Muscle of leg (tissue), 11 donors: ENCODE results near the gene DIS3L2. TPM values are rescaled to one million over a fixed set of nuclear protein-coding genes. Genes with fewer than 3 reads are reported as not detected.

ENCODE experiments used
- DNase-seq: peaks from one replicate; pipeline ENCODE4 v3.0.0; 2013
- H3K27ac ChIP-seq: one replicate; pipeline ENCODE4 v1.5.1; 2013; ENCODE audit warnings: mild to moderate bottlenecking, low read length, control low read depth
- H3K27me3 ChIP-seq: one replicate; pipeline ENCODE4 v1.6.1; 2013; ENCODE audit warnings: low read length; ENCODE audit not compliant: control insufficient read depth, insufficient read depth
- H3K36me3 ChIP-seq: one replicate; pipeline ENCODE4 v1.6.1; 2013; ENCODE audit warnings: low read length; ENCODE audit not compliant: control insufficient read depth, insufficient read depth
- H3K4me1 ChIP-seq: one replicate; pipeline ENCODE4 v1.6.1; 2013; ENCODE audit warnings: low read length; ENCODE audit not compliant: control insufficient read depth, insufficient read depth
- H3K4me3 ChIP-seq: one replicate; pipeline ENCODE4 v1.5.1; 2013; ENCODE audit warnings: low read length, control low read depth
- H3K9me3 ChIP-seq: replicated peaks from 2 replicates; pipeline ENCODE4 v1.6.1; 2013; ENCODE audit warnings: low read depth, low read length; ENCODE audit not compliant: control insufficient read depth
- WGBS: methylation state at CpG from one replicate; pipeline ENCODE4 v1.1.5; 2013; ENCODE audit warnings: missing lambda C conversion rate; ENCODE audit not compliant: insufficient coverage; 5-methylcytosine and 5-hydroxymethylcytosine counted together
- polyA plus RNA-seq, 8 donors: library from polyadenylated mRNA; unstranded; fragments of 120-200 nt; gene quantifications; one replicate each; pipeline versions ENCODE4 v1.2.1 to v1.2.3, GENCODE V29; 2013; ENCODE audit warnings: inconsistent platforms in 1 of 8, low replicate concordance in 1 of 8; ENCODE audit not compliant: insufficient read length in 8 of 8, insufficient read depth in 1 of 8
- total RNA-seq: library from RNA; stranded (reverse); fragments of 120-200 nt; gene quantifications from one replicate; pipeline ENCODE4 v1.2.4, GENCODE V29; 2013

Gene DIS3L2
- total and polyA plus RNA-seq, 9 donors = 19.3 to 29.8 (median 24.3) TPM

- no CpG with 5 or more reads among the region's 2 CpGs for WGBS
Measured at GRCh38 chr2:232245111-232245510, 283.6 kb downstream of the DIS3L2 start.

GRCh38 chr2:232246245-232246644 lies 284.7 kb downstream of the DIS3L2 start:
- no peak for DNase-seq
- 100% methylated on average over 2 of the region's 3 CpGs for WGBS
- no peaks in the 10 kb centered on the region for H3K4me1 ChIP-seq
- no peak overlapping the region for H3K4me3 ChIP-seq
- H3K27me3 ChIP-seq = no peaks in the 10 kb centered on the region
- no peaks in the 10 kb centered on the region for H3K9me3 ChIP-seq
- no peak overlapping the region for H3K27ac ChIP-seq
- H3K36me3 ChIP-seq = peaks cover 13% of the 10 kb centered on the region

More at GRCh38 chr2:232245111-232245510, 283.6 kb downstream of the DIS3L2 start:
- Histone ChIP-seq H3K27ac (no peak overlapping the region), H3K4me1 (no peaks in the 10 kb centered on the region), H3K4me3 (no peak overlapping the region), H3K36me3 (peaks cover 9% of the 10 kb centered on the region), H3K9me3 (no peaks in the 10 kb centered on the region), H3K27me3 (no peaks in the 10 kb centered on the region)
- no peak for DNase-seq

- 83% methylated on average over 2 of the region's 3 CpGs for WGBS
- Histone ChIP-seq H3K4me3 (no peak overlapping the region), H3K27ac (no peak overlapping the region), H3K4me1 (no peaks in the 10 kb centered on the region), H3K9me3 (no peaks in the 10 kb centered on the region), H3K27me3 (no peaks in the 10 kb centered on the region), H3K36me3 (peaks cover 15% of the 10 kb centered on the region)
- DNase-seq = no peak
Measured at GRCh38 chr2:232249096-232249495, 287.6 kb downstream of the DIS3L2 start.

- 20% methylated on average over 1 of the region's 5 CpGs for WGBS
- no peak for DNase-seq
- Histone ChIP-seq H3K4me3 (no peak overlapping the region), H3K4me1 (no peaks in the 10 kb centered on the region), H3K27ac (no peak overlapping the region), H3K27me3 (no peaks in the 10 kb centered on the region), H3K36me3 (peaks cover 18% of the 10 kb centered on the region), H3K9me3 (no peaks in the 10 kb centered on the region)
Measured at GRCh38 chr2:232250246-232251175, 289.0 kb downstream of the DIS3L2 start.

- peaks cover 12% of the 10 kb centered on the region for H3K36me3 ChIP-seq
- 95% methylated on average over 5 of the region's 5 CpGs for WGBS
- no peak for DNase-seq
Measured at GRCh38 chr2:232255033-232255432, 293.5 kb downstream of the DIS3L2 start.

GRCh38 chr2:232260075-232260474 lies 298.6 kb downstream of the DIS3L2 start:
- Histone ChIP-seq H3K9me3 (no peaks in the 10 kb centered on the region), H3K4me3 (no peak overlapping the region), H3K36me3 (peaks cover 33% of the 10 kb centered on the region), H3K4me1 (peaks cover 18% of the 10 kb centered on the region), H3K27me3 (no peaks in the 10 kb centered on the region), H3K27ac (no peak overlapping the region)
- 16% methylated on average over 3 of the region's 3 CpGs for WGBS
- peak; percentile 75 for DNase-seq

More at GRCh38 chr2:232255033-232255432, 293.5 kb downstream of the DIS3L2 start:
- Histone ChIP-seq H3K9me3 (no peaks in the 10 kb centered on the region), H3K4me1 (peaks cover 12% of the 10 kb centered on the region), H3K27me3 (no peaks in the 10 kb centered on the region), H3K4me3 (no peak overlapping the region), H3K27ac (no peak overlapping the region)

GRCh38 chr2:232261776-232262175 lies 300.3 kb downstream of the DIS3L2 start:
- Histone ChIP-seq H3K4me1 (peaks cover 18% of the 10 kb centered on the region), H3K4me3 (no peak overlapping the region), H3K9me3 (no peaks in the 10 kb centered on the region), H3K36me3 (peaks cover 35% of the 10 kb centered on the region), H3K27me3 (no peaks in the 10 kb centered on the region), H3K27ac (no peak overlapping the region)
- no peak for DNase-seq
- 88% methylated on average over 2 of the region's 2 CpGs for WGBS

GRCh38 chr2:232263295-232263694 lies 301.8 kb downstream of the DIS3L2 start:
- H3K4me3 ChIP-seq = no peak overlapping the region
- H3K27me3 ChIP-seq = no peaks in the 10 kb centered on the region
- DNase-seq = no peak
- peaks cover 18% of the 10 kb centered on the region for H3K4me1 ChIP-seq
- peaks cover 35% of the 10 kb centered on the region for H3K36me3 ChIP-seq
- no peaks in the 10 kb centered on the region for H3K9me3 ChIP-seq
- 81% methylated on average over 13 of the region's 15 CpGs for WGBS
- H3K27ac ChIP-seq = no peak overlapping the region

GRCh38 chr2:232264081-232264480 lies 302.6 kb downstream of the DIS3L2 start:
- Histone ChIP-seq H3K27ac (no peak overlapping the region), H3K27me3 (no peaks in the 10 kb centered on the region), H3K4me3 (no peak overlapping the region)

GRCh38 chr2:232265329-232265728 lies 303.8 kb downstream of the DIS3L2 start:
- WGBS = 70% methylated on average over 1 of the region's 5 CpGs
- Histone ChIP-seq H3K27ac (no peak overlapping the region), H3K36me3 (peaks cover 32% of the 10 kb centered on the region), H3K4me1 (peaks cover 3% of the 10 kb centered on the region), H3K27me3 (no peaks in the 10 kb centered on the region), H3K9me3 (no peaks in the 10 kb centered on the region), H3K4me3 (no peak overlapping the region)
- DNase-seq = no peak

More at GRCh38 chr2:232264081-232264480, 302.6 kb downstream of the DIS3L2 start:
- 90% methylated on average over 3 of the region's 4 CpGs for WGBS
- peaks cover 32% of the 10 kb centered on the region for H3K36me3 ChIP-seq
- no peak for DNase-seq
- H3K9me3 ChIP-seq = no peaks in the 10 kb centered on the region
- peaks cover 14% of the 10 kb centered on the region for H3K4me1 ChIP-seq
